Caco-2 (cell line): ENCODE measurements around the gene FLT1. TPM values are rescaled to one million over a fixed set of nuclear protein-coding genes. Genes with fewer than 3 reads are reported as not detected.

Experiments used
- BruUV-seq: library from RNA; stranded (reverse); fragments of 400-500 nt; replicated peaks from 2 replicates; lab custom pipeline; 2021; lab: Mats Ljungman, UMichigan
- CTCF ChIA-PET: fragments of 300-600 bp; sonication (Branson Sonifier 250); formaldehyde crosslinking; loops from one replicate; lab custom pipeline; 2022; ENCODE audit warnings: antibody characterized with exemption; lab: Charles Lee
- POLR2A ChIA-PET: fragments of 300-600 bp; sonication (Branson Sonifier 250); formaldehyde crosslinking; loops from one replicate; lab custom pipeline; 2022; ENCODE audit warnings: antibody characterized with exemption; lab: Charles Lee
- DNase-seq, 2 experiments: peaks; one replicate each; pipeline versions ENCODE4 v3.0.0 to v3.0.0-alpha.2; 2020 to 2022
- H3K27me3 ChIP-seq: replicated peaks from 2 replicates; pipeline ENCODE4 v1.6.0; 2011; ENCODE audit warnings: low read length; ENCODE audit not compliant: control insufficient read depth, insufficient read depth
- H3K36me3 ChIP-seq: 2 replicates; pipeline ENCODE4 v1.5.1; 2011; ENCODE audit warnings: low read length; ENCODE audit not compliant: control insufficient read depth, insufficient read depth
- H3K4me1 ChIP-seq: fragments of 250-450 bp; sonication (Bioruptor Pico); 2 replicates; pipeline ENCODE4 v1.5.1; 2020; ENCODE audit warnings: mild to moderate bottlenecking
- H3K4me3 ChIP-seq: 2 replicates; pipeline ENCODE4 v1.5.1; 2011; ENCODE audit warnings: low read depth, mild to moderate bottlenecking, control low read depth, low read length
- H3K9me3 ChIP-seq: fragments of 250-450 bp; sonication (Bioruptor Pico); 2 replicates; pipeline ENCODE4 v1.5.1; 2020; ENCODE audit warnings: mild to moderate bottlenecking, moderate library complexity
- H3K27ac Mint-ChIP-seq: one replicate; pipeline ENCODE4 v1.8.0; 2022; ENCODE audit warnings: mixed read lengths; ENCODE audit not compliant: unreplicated experiment
- H3K27me3 Mint-ChIP-seq: one replicate; pipeline ENCODE4 v1.8.0; 2022; ENCODE audit warnings: mixed read lengths; ENCODE audit not compliant: insufficient read depth, unreplicated experiment
- H3K36me3 Mint-ChIP-seq: one replicate; pipeline ENCODE4 v1.8.0; 2022; ENCODE audit warnings: mild to moderate bottlenecking, mixed read lengths; ENCODE audit not compliant: insufficient read depth, unreplicated experiment
- H3K4me1 Mint-ChIP-seq: one replicate; pipeline ENCODE4 v1.8.0; 2022; ENCODE audit warnings: low read depth, mixed read lengths; ENCODE audit not compliant: unreplicated experiment
- H3K4me3 Mint-ChIP-seq: one replicate; pipeline ENCODE4 v1.8.0; 2022; ENCODE audit warnings: mild to moderate bottlenecking, moderate library complexity, mixed read lengths; ENCODE audit not compliant: unreplicated experiment
- H3K9me3 Mint-ChIP-seq: one replicate; pipeline ENCODE4 v1.8.0; 2022; ENCODE audit warnings: mixed read lengths; ENCODE audit not compliant: unreplicated experiment
- intact Hi-C: fragments of 100-400 bp; cut with micrococcal nuclease; formaldehyde crosslinking; loops from one replicate; pipeline ENCODE4 v1.10.0; 2022; ENCODE audit not compliant: unreplicated experiment
- total RNA-seq: library from RNA; stranded (reverse); gene quantifications from 2 replicates; pipeline ENCODE4 v1.2.3, GENCODE V29; 2022
- TF ChIP-seq, protein P1 (sequence below), 2 experiments: fragments of 200-600 bp in 1 of 2; IDR thresholded peaks; 1 replicate in 1 of 2; 2 replicates in 1 of 2; pipeline versions ENCODE4 v1.5.1 to v1.8.0; 2011 to 2022; ENCODE audit warnings: antibody characterized with exemption in 1 of 2, control low read depth in 1 of 2, inconsistent platforms in 1 of 2, low read depth in 1 of 2, low read length in 1 of 2, mild to moderate bottlenecking in 1 of 2, moderate library complexity in 1 of 2; ENCODE audit not compliant: insufficient read depth in 1 of 2, severe bottlenecking in 1 of 2, unreplicated experiment in 1 of 2

FLT1 gene
- total RNA-seq, 1 experiment from 2014 or later = 0.66 TPM

DNA sequence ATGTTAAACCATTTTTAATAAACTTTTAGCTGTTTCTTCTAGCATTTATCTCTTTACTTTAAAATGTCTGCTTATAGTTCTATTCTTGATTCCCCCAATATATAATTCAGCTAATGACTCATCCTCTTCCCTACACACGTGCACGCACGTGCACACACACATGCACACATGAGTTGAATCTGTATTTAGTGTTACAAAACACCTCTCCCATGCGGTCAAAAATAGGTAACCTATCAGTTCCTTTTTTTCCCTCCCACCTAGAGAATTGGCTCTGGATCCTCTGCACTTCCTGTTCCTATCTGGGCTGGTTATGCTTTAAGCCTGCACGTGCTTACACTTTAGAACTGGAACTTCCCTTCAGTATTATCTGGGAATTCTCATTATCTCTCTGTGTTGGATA is 212.5 kb downstream of the FLT1 start:
- Mint-ChIP-seq H3K9me3 (no peaks in the 10 kb centered on the region), H3K4me1 (no peaks in the 10 kb centered on the region), H3K4me3 (no peak overlapping the region), H3K36me3 (peaks cover 34% of the 10 kb centered on the region), H3K27ac (no peak overlapping the region), H3K27me3 (no peaks in the 10 kb centered on the region)
- no peaks in the 10 kb centered on the region for H3K27me3 ChIP-seq
- intact Hi-C loops = no loop called here
- no TSS peak for BruUV-seq
- H3K9me3 ChIP-seq = no peaks in the 10 kb centered on the region
- ChIA-PET CTCF (no interaction called here), POLR2A (no interaction called here)
- no peaks in the 10 kb centered on the region for H3K36me3 ChIP-seq
- TF ChIP-seq, protein P1, sequence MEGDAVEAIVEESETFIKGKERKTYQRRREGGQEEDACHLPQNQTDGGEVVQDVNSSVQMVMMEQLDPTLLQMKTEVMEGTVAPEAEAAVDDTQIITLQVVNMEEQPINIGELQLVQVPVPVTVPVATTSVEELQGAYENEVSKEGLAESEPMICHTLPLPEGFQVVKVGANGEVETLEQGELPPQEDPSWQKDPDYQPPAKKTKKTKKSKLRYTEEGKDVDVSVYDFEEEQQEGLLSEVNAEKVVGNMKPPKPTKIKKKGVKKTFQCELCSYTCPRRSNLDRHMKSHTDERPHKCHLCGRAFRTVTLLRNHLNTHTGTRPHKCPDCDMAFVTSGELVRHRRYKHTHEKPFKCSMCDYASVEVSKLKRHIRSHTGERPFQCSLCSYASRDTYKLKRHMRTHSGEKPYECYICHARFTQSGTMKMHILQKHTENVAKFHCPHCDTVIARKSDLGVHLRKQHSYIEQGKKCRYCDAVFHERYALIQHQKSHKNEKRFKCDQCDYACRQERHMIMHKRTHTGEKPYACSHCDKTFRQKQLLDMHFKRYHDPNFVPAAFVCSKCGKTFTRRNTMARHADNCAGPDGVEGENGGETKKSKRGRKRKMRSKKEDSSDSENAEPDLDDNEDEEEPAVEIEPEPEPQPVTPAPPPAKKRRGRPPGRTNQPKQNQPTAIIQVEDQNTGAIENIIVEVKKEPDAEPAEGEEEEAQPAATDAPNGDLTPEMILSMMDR (IDR thresholded peaks at IDR 0.05; ENCODE audit: insufficient read depth in 1 of 2, low read depth in 1 of 2, low read length in 1 of 2, severe bottlenecking in 1 of 2, unreplicated experiment in 1 of 2) = no peak
- no peak overlapping the region for H3K4me3 ChIP-seq
- no peak for DNase-seq
- no peaks in the 10 kb centered on the region for H3K4me1 ChIP-seq

DNA sequence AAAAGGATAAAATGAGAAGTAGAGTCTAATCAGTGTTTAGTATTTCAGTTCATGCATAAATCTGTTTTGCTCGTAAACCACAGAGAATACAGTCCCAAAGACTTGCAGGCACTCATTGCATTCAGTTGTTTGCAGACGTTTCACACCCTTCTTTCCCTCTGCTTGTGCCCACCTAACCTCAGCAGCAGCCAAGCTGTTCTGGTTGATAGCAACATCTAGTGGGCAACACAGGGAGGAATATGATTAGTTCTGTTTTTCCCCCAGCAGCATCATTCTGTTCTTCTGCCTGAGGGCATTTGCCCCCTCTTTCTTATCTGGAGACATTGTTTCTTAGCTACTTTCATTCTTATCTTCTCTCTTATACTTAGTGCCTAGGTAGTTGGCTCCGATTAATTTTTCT is 221.0 kb downstream of the FLT1 start:
- TF ChIP-seq, protein P1 (IDR thresholded peaks at IDR 0.05; ENCODE audit: insufficient read depth in 1 of 2, low read depth in 1 of 2, low read length in 1 of 2, severe bottlenecking in 1 of 2, unreplicated experiment in 1 of 2) = no peak
- H3K9me3 ChIP-seq = no peaks in the 10 kb centered on the region
- no peak overlapping the region for H3K4me3 ChIP-seq
- H3K27ac Mint-ChIP-seq = no peak overlapping the region
- H3K9me3 Mint-ChIP-seq = no peaks in the 10 kb centered on the region
- BruUV-seq = no TSS peak
- ChIA-PET POLR2A (no interaction called here), CTCF (interaction anchor here (0.6 to 1.0 kb wide), 2 partner anchors 92 to 214 kb away, joined by 3 to 4 read pairs; no protein-coding TSS in a partner anchor)
- DNase-seq = peak in 1 of 2 experiments; percentile 5
- H3K27me3 Mint-ChIP-seq = no peaks in the 10 kb centered on the region
- H3K4me1 ChIP-seq = no peaks in the 10 kb centered on the region
- H3K4me1 Mint-ChIP-seq = no peaks in the 10 kb centered on the region
- H3K4me3 Mint-ChIP-seq = no peak overlapping the region
- no peaks in the 10 kb centered on the region; the same call in 1 of the 2 replicates for H3K36me3 ChIP-seq
- H3K27me3 ChIP-seq = no peaks in the 10 kb centered on the region
- intact Hi-C loops = loop anchor here (5.0 kb wide), 1 partner anchor 217 kb away; no protein-coding TSS in a partner anchor
- peaks cover 16% of the 10 kb centered on the region for H3K36me3 Mint-ChIP-seq

DNA sequence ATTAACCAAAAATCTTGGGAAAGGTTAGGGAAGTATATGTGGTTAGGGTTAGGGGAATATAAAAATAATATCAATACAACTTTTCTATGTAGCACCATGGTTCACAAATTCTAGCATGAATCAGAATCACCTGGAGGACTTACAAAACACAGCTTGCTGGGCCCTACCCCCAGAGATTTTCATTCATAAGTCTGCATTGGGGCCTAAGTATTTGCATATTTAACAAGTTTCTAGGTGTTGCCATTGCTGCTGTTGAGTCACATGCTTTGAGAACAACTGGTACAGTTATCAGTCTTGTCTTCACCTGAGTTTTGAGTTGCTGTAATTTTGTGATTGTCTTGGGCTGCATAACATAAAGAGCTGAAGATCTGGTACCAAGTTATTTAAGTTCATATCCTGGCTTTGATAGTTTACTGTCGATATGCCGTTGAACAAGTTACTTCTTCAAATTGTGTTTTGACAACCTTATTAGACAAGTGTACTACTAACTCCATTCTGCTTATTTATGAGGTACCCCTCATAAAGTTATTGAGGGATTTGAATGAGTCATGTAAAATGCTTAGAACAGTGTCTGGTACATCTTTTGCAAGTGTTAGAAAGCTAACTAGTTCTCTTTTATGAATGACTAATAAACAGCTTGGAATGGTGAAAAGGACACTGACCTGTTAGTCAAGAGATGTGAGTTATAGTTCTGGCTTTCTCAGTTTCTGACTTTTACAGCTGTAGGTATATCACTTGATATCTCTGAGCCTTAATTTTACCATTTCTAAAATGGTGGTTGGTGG is 223.7 kb downstream of the FLT1 start:
- Histone ChIP-seq H3K36me3 (no peaks in the 10 kb centered on the region; the same call in 1 of the 2 replicates), H3K4me3 (no peak overlapping the region), H3K4me1 (no peaks in the 10 kb centered on the region), H3K27me3 (no peaks in the 10 kb centered on the region), H3K9me3 (no peaks in the 10 kb centered on the region)
- BruUV-seq = no TSS peak
- no peak for DNase-seq
- Mint-ChIP-seq H3K27me3 (no peaks in the 10 kb centered on the region), H3K27ac (no peak overlapping the region), H3K36me3 (peaks cover 21% of the 10 kb centered on the region), H3K4me3 (no peak overlapping the region), H3K4me1 (no peaks in the 10 kb centered on the region), H3K9me3 (no peaks in the 10 kb centered on the region)
- ChIA-PET POLR2A (no interaction called here), CTCF (no interaction called here)
- intact Hi-C loops = loop anchor here (5.0 kb wide), 1 partner anchor 214 kb away; no protein-coding TSS in a partner anchor
- TF ChIP-seq, protein P1 (IDR thresholded peaks at IDR 0.05; ENCODE audit: insufficient read depth in 1 of 2, low read depth in 1 of 2, low read length in 1 of 2, severe bottlenecking in 1 of 2, unreplicated experiment in 1 of 2) = no peak
